Prostate gland (tissue), 2 donors: ENCODE results near the gene CORO7.

ENCODE experiments used
- CTCF ChIP-seq, 4 experiments: fragments of 200-600 bp in 2 of 4; fragments of 450-650 bp in 2 of 4; sonication (generic) in 2 of 4; IDR thresholded peaks; 1 replicate in 3 of 4; 2 replicates in 1 of 4; pipeline ENCODE4 v1.5.1; 2016 to 2019; ENCODE audit warnings: antibody characterized with exemption in 4 of 4, mild to moderate bottlenecking in 2 of 4, moderate library complexity in 2 of 4
- POLR2A ChIP-seq: fragments of 450-650 bp; IDR thresholded peaks from one replicate; pipeline ENCODE4 v1.6.1; 2016; ENCODE audit warnings: antibody characterized with exemption, mild to moderate bottlenecking
- POLR2AphosphoS5 ChIP-seq: sonication (generic); formaldehyde crosslinking; IDR thresholded peaks from one replicate; pipeline ENCODE4 v1.6.1; 2017; ENCODE audit warnings: antibody characterized with exemption

- TF ChIP-seq POLR2AphosphoS5: no peak
- TF ChIP-seq CTCF (IDR thresholded peaks at IDR 0.05): no peak
- no peak for TF ChIP-seq POLR2A
Observed at GRCh38 chr16:4360538-4361021, 55.8 kb downstream of the CORO7 start.
